ENCODE data around the gene ATP5MC3. TPM values are rescaled to one million over a fixed set of nuclear protein-coding genes. Genes with fewer than 3 reads are reported as not detected.

ATP5MC3 gene
- total RNA-seq, 1 donor from 2014 or later, result 311 TPM

DNA sequence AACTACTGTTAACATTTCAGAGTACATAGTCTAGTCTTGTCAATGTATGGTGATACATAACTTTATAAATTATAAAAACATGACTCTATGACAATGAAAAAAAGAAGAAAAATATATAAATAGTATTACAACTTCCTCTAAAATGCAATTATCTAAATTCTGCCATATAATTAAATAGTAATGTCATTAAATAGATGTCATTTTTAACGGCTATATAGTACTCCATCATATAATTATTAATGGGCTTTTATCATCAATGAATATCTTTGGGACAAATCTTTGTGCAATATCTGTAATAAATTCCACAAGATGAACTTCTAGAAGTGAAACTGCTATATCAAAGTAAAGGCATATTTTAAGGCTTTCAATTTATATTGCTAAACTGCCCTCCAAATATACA is 38.3 kb downstream of the ATP5MC3 start:
- TF ChIP-seq, protein P1, sequence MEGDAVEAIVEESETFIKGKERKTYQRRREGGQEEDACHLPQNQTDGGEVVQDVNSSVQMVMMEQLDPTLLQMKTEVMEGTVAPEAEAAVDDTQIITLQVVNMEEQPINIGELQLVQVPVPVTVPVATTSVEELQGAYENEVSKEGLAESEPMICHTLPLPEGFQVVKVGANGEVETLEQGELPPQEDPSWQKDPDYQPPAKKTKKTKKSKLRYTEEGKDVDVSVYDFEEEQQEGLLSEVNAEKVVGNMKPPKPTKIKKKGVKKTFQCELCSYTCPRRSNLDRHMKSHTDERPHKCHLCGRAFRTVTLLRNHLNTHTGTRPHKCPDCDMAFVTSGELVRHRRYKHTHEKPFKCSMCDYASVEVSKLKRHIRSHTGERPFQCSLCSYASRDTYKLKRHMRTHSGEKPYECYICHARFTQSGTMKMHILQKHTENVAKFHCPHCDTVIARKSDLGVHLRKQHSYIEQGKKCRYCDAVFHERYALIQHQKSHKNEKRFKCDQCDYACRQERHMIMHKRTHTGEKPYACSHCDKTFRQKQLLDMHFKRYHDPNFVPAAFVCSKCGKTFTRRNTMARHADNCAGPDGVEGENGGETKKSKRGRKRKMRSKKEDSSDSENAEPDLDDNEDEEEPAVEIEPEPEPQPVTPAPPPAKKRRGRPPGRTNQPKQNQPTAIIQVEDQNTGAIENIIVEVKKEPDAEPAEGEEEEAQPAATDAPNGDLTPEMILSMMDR (conservative IDR thresholded peaks at IDR 0.05), result no peak
- H3K36me3 Mint-ChIP-seq, result peaks cover 26% of the 10 kb centered on the region
- no peaks in the 10 kb centered on the region for H3K27me3 Mint-ChIP-seq
- no peak for DNase-seq (ENCODE audit: extremely low spot score, unreplicated experiment)
- H3K4me1 Mint-ChIP-seq (ENCODE audit: unreplicated experiment), result no peaks in the 10 kb centered on the region
- no peaks in the 10 kb centered on the region for H3K9me3 Mint-ChIP-seq
- H3K4me3 Mint-ChIP-seq, result no peak overlapping the region
- H3K27ac Mint-ChIP-seq, result no peak overlapping the region

DNA sequence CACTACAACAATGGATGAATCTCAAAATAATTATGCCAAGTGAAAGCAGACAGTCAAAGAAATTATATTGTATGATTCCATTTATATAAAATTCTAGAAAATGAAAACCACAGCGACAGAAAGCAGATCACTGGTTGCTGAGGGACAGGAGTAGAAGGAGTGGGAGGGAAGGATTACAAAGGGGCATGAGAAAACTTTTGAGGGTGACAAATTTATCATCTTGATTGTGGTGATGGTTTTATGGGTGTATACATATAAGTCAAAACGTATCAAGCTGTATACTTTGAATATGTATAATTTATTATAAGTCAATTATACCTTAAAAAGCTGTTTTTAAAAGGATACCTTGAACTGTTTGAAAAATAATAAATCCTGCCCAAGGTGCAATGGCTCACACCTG is 41.2 kb downstream of the ATP5MC3 start:
- DNase-seq (ENCODE audit: extremely low spot score, unreplicated experiment), result no peak
- TF ChIP-seq, protein P1 (conservative IDR thresholded peaks at IDR 0.05), result no peak
- H3K4me3 Mint-ChIP-seq, result no peak overlapping the region
- no peaks in the 10 kb centered on the region for H3K4me1 Mint-ChIP-seq (ENCODE audit: unreplicated experiment)
- no peaks in the 10 kb centered on the region for H3K9me3 Mint-ChIP-seq
- H3K27me3 Mint-ChIP-seq, result no peaks in the 10 kb centered on the region
- peaks cover 32% of the 10 kb centered on the region for H3K36me3 Mint-ChIP-seq
- H3K27ac Mint-ChIP-seq, result no peak overlapping the region

DNA sequence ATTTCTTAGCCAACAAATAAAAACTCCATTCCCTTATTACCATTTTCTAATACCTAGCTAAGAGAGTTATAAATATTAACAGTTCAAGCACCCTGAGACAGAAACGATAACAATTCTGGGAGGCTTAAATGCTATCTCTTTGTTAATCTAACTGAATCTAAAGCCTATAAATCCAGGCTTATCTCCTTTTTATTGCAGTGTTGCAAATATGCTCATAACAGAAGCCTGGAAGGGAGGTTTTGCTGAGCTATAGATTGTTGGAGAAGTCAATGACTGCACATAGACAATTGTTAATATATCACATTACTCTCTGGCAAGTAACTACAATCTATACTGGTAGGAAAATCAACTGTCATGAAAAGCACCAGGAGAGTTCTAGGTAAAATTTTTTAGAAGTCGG is 43.7 kb downstream of the ATP5MC3 start:
- Mint-ChIP-seq H3K27ac (no peak overlapping the region), H3K4me1 (ENCODE audit: unreplicated experiment) (no peaks in the 10 kb centered on the region), H3K9me3 (no peaks in the 10 kb centered on the region), H3K4me3 (no peak overlapping the region), H3K27me3 (no peaks in the 10 kb centered on the region), H3K36me3 (peaks cover 26% of the 10 kb centered on the region)
- DNase-seq (ENCODE audit: extremely low spot score, unreplicated experiment), result no peak
- TF ChIP-seq, protein P1 (conservative IDR thresholded peaks at IDR 0.05), result no peak

DNA sequence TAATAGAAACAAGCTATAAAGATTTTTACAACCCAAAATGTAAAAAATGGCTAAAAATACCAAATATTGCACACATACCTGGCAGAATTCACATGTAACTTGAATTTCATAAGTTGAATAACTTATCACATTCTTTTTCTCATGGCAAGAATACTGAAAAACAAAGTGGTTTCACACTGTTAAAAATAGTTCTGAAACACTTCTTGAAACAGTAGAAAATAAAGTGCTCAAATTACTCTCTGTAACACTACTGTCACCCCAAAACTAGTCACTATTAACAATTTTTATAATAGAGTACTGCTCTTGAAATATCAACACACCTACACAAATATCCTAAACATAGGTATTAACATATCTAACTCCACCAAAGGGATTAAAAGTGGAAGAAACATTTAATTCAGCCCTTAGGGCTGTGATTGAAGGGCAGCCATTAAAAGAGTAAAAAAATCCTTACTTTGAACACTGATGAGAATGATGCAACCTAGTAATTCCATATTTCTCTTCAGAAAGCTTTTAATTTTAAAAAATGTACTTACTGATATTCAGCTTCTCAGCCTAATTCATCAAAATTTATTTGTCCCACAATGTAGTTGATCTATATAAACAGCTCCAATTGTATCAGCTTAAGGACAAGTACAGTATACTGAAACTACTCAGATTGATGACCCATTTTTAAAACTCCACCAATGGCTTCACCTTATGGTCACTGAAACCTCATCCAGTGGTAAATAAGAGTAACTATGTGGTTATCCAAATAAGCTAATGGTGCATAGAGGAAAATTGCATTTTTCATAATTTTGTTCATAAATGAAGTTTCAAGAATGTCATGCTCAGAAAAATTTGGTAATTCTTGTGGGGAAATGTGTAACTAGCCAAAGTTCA is 44.9 kb downstream of the ATP5MC3 start:
- Mint-ChIP-seq H3K36me3 (peaks cover 26% of the 10 kb centered on the region), H3K27me3 (no peaks in the 10 kb centered on the region), H3K4me3 (no peak overlapping the region), H3K9me3 (no peaks in the 10 kb centered on the region), H3K4me1 (ENCODE audit: unreplicated experiment) (no peaks in the 10 kb centered on the region), H3K27ac (no peak overlapping the region)
- TF ChIP-seq, protein P1 (conservative IDR thresholded peaks at IDR 0.05), result no peak
- DNase-seq (ENCODE audit: extremely low spot score, unreplicated experiment), result no peak

DNA sequence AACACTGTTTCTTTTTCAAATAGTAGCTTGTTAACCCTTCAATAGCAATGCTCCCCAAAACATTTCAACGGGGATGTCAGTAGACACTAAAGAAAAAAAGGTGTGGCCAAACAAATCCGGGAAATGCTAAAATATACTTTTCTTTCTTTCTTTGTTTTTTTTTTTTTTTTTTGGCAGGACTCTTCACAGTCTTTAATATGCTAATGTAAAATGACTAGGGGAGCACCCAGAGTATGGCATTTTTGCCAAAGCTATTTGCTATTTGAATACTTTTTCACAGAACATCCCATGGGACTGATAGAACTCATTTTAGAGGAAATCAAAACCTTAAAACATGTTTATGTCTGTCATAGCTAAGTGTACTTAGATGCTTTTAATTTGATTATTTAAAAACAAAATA is 45.6 kb downstream of the ATP5MC3 start:
- peaks cover 4% of the 10 kb centered on the region for H3K4me1 Mint-ChIP-seq (ENCODE audit: unreplicated experiment)
- no peaks in the 10 kb centered on the region for H3K9me3 Mint-ChIP-seq
- no peak overlapping the region for H3K4me3 Mint-ChIP-seq
- H3K36me3 Mint-ChIP-seq, result peaks cover 31% of the 10 kb centered on the region
- TF ChIP-seq, protein P1 (conservative IDR thresholded peaks at IDR 0.05), result no peak
- DNase-seq (ENCODE audit: extremely low spot score, unreplicated experiment), result no peak
- no peak overlapping the region for H3K27ac Mint-ChIP-seq
- H3K27me3 Mint-ChIP-seq, result no peaks in the 10 kb centered on the region
